GM21381 (cell line): ENCODE measurements around the gene HUNK.

Source experiments
- ATAC-seq: cut with Tn5 transposase; IDR thresholded peaks from one replicate; pipeline ENCODE4 v1.9.1; 2021; ENCODE audit warnings: mild to moderate bottlenecking, moderate library complexity; ENCODE audit not compliant: unreplicated experiment

The HUNK gene

GRCh38 chr21:31895077-31895835 is 22.4 kb downstream of the HUNK start:
- no peak for ATAC-seq

- ATAC-seq, result no peak
These were observed 23.2 kb downstream of the HUNK start for GRCh38 chr21:31896019-31896418.

DNA sequence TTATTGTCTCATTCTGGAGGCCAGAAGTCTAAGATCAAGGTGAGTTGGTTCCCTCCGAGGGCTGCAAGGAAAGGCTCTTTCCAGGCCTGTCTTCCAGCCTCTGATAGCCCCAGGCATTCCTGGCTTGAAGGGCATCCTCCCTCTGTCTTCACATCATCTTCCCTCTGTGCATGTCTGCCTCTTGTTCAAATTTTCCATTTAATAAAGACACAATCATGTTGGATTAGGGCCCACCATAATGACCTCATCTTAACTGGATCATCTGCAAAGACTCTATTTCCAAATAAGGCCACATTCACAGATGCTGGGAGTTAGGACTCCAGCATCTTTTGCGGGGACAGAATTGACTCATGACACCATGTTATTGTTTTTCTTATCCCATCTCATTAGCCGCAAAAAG is 24.5 kb downstream of the HUNK start:
- no peak for ATAC-seq

GRCh38 chr21:31898933-31899630 is 26.3 kb downstream of the HUNK start:
- ATAC-seq, result no peak

DNA sequence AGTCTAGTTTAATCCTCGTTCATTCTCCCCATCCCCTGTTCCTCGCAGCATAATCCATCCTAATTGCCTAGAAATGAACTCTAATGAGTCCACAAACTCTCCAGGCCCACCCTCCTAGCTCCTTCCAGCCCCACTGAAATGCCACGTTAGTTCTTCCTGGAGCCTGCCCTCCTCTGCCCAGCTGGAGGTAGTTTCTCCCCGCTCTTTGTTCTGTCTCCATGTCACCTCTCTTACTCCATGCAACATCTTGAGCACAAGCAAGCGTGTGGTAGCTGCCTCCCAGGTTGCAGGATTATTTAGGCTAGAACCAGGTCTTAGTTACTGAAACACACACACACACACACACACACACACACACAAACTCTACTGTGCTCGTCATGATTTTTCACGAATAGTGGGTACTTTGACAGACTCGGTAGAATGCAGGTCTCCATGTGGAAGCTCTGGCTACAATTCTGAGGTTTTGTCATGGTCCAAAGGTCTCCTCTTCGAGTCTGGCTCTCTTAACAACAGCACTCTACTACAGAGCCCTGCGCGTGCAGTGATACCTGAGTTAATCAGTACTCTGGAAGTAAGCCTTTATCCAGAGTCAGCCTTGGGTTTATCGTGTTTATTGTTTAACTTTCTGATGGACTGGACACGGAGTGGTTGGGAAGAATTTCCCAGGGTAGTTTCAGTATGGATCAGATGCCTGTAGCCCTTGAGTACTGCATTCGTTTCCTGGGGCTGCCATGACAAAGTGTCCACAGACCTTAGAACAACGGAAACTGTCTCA is 27.5 kb downstream of the HUNK start:
- no peak for ATAC-seq

DNA sequence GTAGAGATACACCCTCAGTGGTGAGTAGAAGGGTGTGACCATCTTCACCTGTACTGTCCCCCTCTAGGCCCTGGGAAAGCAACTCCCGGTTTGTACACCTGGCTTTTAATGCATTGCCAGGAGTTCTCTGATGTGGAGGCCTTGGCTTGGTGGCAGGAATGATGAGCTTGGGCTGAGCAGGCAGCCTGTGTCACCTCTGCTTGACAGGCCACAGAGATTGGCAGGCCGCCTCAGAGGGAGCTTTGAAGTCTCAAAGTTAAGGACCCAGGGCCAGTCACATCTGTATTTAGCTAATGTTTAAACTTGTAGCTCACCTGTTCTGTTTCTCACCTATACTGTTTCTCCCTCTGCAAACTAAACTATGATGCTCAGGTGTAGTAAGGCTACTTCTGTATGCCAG is 28.5 kb downstream of the HUNK start:
- no peak for ATAC-seq

DNA sequence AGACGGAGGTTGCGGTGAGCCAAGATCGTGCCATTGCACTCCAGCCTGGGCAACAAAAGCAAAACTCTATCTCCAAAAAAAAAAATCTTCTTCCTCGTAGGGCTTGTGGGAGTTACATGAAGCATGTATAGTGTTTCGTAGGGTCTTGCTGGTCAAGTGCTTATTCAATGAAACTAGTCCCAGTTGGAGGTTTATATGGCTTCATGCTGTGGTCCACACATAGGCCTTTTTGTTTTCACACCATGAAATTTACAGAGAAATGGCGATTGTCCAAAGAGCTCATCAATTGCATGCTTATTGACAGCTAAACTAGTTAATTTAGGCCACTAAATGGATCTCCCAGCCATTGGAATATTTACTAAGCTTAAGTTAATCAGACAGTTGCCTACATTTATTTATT is 29.6 kb downstream of the HUNK start:
- ATAC-seq, result no peak

GRCh38 chr21:31903896-31904295 is 31.1 kb downstream of the HUNK start:
- ATAC-seq, result no peak

DNA sequence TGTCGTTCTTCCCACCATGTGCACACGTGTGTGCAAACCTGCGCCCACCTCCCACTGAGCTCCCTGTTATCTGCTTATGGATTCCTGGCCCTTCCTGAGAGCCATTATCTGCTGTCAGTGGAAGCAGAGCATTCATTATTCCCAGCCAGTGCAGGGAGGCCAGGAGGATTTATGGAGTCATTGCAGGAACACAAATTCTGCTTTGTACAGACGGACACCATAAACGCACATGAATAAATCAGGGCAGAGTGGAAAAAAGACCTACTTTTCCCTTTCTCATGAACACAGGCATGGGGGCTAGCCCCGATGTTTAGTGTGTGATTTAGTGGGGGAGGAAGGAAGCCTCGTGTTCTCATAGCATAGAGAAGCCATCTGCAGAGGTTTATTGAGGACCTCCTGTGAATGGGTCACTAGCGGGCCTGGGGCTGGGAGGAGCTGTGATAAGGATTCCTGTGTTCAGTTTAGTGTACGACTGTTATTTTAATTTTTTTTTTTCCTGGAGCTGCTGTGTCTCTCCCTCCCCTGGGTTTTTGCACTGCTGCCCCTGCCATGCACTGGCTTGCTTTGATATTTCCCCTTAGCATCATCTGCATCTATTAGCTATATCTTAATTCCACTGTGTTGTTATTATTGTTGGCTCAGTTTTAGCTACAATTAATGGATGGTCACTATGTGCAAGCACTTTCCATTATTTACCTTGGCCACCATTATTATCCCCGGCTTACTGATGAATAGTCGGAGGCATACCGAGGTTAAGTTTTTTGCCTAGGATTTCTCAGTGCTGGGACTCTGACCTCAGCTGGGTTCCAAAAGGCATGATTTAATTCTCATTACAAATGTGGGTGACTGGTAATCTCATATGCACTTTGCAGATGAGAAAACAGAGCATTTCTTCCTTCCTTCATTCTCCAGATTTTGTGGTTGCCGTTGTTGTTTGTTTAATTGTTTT is 33.0 kb downstream of the HUNK start:
- ATAC-seq, result no peak

GRCh38 chr21:31908106-31909031 is 35.5 kb downstream of the HUNK start:
- ATAC-seq, result no peak

- ATAC-seq, result no peak
These were observed 36.6 kb downstream of the HUNK start for GRCh38 chr21:31909153-31910073.

- no peak for ATAC-seq
These were observed 37.3 kb downstream of the HUNK start for GRCh38 chr21:31910074-31910470.

- no peak for ATAC-seq
These were observed 38.5 kb downstream of the HUNK start for GRCh38 chr21:31911138-31911907.

GRCh38 chr21:31912501-31912900 is 39.7 kb downstream of the HUNK start:
- ATAC-seq, result no peak

GRCh38 chr21:31913182-31913608 is 40.4 kb downstream of the HUNK start:
- no peak for ATAC-seq

DNA sequence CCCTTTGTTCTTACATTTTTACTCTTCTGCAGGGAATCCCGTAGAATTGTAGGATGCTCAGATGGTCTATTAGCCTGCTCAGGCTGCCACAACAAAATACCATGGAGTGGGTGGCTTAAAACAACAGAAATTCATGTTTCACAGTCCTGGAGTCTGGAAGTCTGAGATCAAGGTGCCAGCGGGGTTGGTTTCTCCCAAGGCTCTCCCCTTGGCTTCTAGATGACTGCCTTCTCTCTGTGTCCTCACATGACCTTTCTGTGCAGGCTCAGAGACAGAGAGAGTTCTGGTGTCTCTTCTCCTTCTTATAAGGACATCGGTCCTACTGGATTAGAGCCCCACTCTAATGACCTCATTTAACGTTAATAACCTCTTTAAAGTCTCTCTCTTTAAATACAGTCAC is 41.7 kb downstream of the HUNK start:
- ATAC-seq, result no peak

DNA sequence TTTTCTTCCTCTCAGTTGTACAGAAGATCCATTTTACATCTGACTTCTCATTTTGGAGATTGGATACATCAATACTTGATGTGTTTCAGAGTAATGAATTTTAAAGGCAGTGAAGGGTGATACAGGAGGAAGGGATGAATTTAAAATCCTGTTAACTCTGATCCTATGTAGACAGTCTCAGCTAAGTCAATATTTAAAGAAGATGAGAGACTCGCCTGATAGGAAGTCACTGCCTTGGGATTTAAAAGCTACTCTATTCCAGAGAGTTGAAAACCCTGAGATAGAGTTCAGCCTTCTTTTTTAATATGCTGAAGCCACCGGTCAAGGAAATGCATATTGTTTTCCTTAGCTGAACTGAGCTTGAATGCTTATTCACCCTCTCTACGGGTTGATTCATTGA is 42.7 kb downstream of the HUNK start:
- ATAC-seq, result no peak

GRCh38 chr21:31917108-31917507 is 44.3 kb downstream of the HUNK start:
- ATAC-seq, result no peak
